ENCODE data around the gene ABTB2.

The ABTB2 gene

DNA sequence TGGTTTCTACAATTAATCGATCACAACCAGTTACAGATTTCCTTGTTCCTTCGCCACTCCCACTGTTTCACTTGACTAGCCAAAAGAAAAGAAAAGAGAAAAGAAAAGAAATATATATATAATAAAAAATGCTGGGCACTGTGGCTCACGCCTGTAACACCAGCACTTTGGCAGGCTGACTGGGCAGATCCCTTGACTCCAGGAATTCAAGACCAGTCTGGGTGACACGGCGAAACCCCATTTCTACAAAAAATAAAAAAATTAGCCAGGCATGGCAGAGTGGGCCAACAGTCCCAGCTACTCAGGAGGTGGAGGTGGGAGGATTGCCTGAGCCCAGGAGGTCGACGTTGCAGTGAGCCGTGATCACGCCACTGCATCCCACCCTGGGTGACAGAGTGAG is 168.6 kb downstream of the ABTB2 start:
- in situ Hi-C loops (cut with HindIII; ENCODE audit: low pct_ligation_motif_present, low sequenced_read_pairs): no loop called here
- no peak for DNase-seq

DNA sequence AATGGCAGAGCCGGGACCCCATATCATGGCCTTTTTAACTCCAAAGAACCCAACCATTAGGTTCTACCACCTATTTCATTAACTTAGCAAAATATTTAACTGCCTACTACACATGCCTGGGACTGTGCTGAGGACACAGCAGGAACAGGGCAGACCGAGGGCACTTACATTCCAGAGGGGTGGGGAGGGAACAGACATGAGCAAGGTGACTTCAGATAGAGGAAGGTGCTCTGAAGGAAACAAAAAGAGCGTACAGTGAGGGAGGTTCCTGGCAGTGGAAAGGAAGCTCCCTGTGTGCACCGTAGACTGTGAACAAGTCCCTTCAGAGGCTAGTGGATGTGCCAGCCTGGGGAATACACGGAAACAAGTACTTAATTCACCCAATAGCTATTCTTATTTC is 169.6 kb downstream of the ABTB2 start:
- in situ Hi-C loops (cut with HindIII; ENCODE audit: low pct_ligation_motif_present, low sequenced_read_pairs): no loop called here
- no peak overlapping the region for H3K4me3 ChIP-seq (ENCODE audit: low read depth, low read length)
- no peaks in the 10 kb centered on the region for H3K27me3 ChIP-seq (replicated peaks)
- TF ChIP-seq, protein P1, sequence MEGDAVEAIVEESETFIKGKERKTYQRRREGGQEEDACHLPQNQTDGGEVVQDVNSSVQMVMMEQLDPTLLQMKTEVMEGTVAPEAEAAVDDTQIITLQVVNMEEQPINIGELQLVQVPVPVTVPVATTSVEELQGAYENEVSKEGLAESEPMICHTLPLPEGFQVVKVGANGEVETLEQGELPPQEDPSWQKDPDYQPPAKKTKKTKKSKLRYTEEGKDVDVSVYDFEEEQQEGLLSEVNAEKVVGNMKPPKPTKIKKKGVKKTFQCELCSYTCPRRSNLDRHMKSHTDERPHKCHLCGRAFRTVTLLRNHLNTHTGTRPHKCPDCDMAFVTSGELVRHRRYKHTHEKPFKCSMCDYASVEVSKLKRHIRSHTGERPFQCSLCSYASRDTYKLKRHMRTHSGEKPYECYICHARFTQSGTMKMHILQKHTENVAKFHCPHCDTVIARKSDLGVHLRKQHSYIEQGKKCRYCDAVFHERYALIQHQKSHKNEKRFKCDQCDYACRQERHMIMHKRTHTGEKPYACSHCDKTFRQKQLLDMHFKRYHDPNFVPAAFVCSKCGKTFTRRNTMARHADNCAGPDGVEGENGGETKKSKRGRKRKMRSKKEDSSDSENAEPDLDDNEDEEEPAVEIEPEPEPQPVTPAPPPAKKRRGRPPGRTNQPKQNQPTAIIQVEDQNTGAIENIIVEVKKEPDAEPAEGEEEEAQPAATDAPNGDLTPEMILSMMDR (IDR thresholded peaks at IDR 0.05; ENCODE audit: low read depth, low read length, missing control alignments): no peak
- no peaks in the 10 kb centered on the region for H3K36me3 ChIP-seq (replicated peaks)
- no peak for DNase-seq
- H3K27ac ChIP-seq: no peak overlapping the region

More for the DNA sequence above, 168.6 kb downstream of the ABTB2 start:
- Histone ChIP-seq H3K36me3 (replicated peaks) (no peaks in the 10 kb centered on the region), H3K4me3 (ENCODE audit: low read depth, low read length) (no peak overlapping the region), H3K27me3 (replicated peaks) (no peaks in the 10 kb centered on the region), H3K27ac (no peak overlapping the region)
- TF ChIP-seq, protein P1 (IDR thresholded peaks at IDR 0.05; ENCODE audit: low read depth, low read length, missing control alignments): no peak

DNA sequence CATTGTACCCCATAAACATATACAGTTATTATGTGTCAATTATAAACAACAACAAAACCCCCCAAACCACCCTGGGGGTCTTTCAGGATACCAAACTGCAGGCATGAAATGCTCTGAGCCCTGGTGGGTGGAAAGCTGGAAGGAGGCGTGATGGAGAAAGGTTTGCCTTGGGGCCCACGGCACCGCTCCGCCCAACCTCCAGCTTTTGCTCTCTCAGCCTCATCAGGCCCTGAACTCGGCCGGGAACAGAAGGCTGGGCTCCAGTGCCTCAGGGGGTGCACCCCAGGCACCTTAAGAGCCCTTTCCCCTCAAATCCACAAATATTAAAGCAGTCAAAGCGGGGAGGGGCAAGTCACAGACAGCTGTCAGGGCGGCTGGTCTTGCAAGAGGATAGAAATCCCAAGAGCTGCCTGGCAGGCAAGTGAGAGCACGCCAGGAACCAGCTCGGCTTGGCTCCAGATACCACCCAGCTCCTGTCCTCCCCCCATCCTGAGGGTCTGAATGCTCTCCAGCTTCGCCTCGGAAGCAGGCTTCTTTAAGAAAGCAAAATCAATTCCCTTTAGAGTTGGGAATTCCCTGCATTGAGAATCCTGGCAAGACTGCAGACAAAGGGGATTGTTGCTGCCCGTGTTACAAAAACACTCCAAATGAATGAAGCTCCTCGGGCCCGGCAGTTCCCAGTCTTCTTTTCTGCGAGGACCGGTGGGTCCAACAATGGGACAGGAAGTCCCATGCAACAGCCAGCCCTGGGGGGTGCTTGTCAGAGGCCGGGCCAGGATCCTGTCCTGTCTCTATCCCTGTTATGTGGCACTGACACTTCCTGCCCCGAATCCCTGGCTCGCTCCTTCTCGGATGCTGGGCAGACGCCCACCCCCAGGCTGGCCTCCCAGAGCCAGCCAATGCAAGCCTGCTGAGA is 171.6 kb downstream of the ABTB2 start:
- TF ChIP-seq, protein P1 (IDR thresholded peaks at IDR 0.05; ENCODE audit: low read depth, low read length, missing control alignments): no peak
- in situ Hi-C loops (cut with HindIII; ENCODE audit: low pct_ligation_motif_present, low sequenced_read_pairs): no loop called here
- no peaks in the 10 kb centered on the region for H3K27me3 ChIP-seq (replicated peaks)
- no peak overlapping the region for H3K4me3 ChIP-seq (ENCODE audit: low read depth, low read length)
- DNase-seq: no peak
- no peak overlapping the region for H3K27ac ChIP-seq
- H3K36me3 ChIP-seq (replicated peaks): no peaks in the 10 kb centered on the region

DNA sequence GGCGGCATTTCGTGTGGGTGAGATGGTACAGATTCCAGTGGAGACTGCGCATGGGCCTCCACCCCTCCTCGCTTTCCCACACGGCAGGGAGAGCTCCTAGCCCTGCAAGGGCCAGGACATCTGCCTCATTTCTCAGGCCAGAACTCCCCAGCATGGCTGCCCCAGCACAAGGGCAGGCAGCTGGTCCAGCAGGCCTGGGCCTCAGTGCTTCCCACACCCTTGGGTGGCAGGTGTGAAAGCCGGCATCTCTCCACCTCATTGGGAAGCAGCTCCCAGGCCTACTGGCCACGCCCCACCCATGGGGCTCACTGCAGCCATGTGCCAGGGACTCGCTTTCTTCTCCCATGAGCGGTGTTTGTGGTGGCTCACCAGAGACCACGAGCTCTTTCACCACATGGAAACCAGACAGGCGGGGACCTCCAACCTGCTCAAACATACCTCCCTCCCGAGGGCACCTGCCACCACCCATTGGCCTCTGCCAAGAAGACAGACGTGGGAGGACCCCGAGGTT is 173.2 kb downstream of the ABTB2 start:
- Histone ChIP-seq H3K4me3 (ENCODE audit: low read depth, low read length) (no peak overlapping the region), H3K27ac (no peak overlapping the region), H3K27me3 (replicated peaks) (no peaks in the 10 kb centered on the region), H3K36me3 (replicated peaks) (no peaks in the 10 kb centered on the region)
- DNase-seq: no peak
- TF ChIP-seq, protein P1 (IDR thresholded peaks at IDR 0.05; ENCODE audit: low read depth, low read length, missing control alignments): no peak
- in situ Hi-C loops (cut with HindIII; ENCODE audit: low pct_ligation_motif_present, low sequenced_read_pairs): no loop called here

DNA sequence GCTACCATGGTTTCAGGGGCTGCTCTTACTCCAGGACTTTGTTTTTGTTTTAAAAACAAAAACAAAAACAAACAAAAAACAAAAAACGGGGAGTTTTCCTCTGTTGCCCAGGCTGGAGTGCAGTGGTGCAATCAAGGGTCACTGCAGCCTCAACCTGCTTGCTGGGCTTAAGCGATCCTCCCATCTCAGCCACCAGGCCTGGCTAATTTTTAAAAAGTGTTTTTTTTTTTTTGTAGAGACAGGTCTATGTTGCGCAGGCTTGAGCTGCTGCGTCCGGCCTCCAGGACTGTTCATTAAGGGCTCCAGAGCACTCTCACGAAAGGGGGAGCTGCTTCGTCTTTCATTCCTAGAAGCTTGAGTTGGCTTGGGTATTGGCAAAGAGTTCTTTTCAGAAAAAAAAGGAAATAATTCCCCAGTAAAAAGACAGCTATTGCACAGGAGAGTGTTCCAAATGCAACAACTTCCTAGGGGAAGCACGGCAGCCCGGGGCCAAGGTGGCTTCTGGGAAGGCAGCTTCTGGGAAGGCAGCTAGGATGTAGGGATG is 173.9 kb downstream of the ABTB2 start:
- Histone ChIP-seq H3K27me3 (replicated peaks) (no peaks in the 10 kb centered on the region), H3K36me3 (replicated peaks) (no peaks in the 10 kb centered on the region), H3K27ac (no peak overlapping the region), H3K4me3 (ENCODE audit: low read depth, low read length) (no peak overlapping the region)
- DNase-seq: no peak
- in situ Hi-C loops (cut with HindIII; ENCODE audit: low pct_ligation_motif_present, low sequenced_read_pairs): no loop called here
- TF ChIP-seq, protein P1 (IDR thresholded peaks at IDR 0.05; ENCODE audit: low read depth, low read length, missing control alignments): no peak

All from brain microvascular endothelial cell (primary cell).